Sigmoid colon (tissue), 3 donors: Measurements from ENCODE around the gene RNF212.

Experiments
- CTCF ChIP-seq, 4 experiments: fragments of 450-650 bp in 3 of 4; fragments of 200-600 bp in 1 of 4; IDR thresholded peaks; one replicate each; pipeline ENCODE4 v1.5.1; 2016 to 2019; ENCODE audit warnings: antibody characterized with exemption in 4 of 4, mild to moderate bottlenecking in 3 of 4, moderate library complexity in 2 of 4
- POLR2A ChIP-seq, 2 donors: fragments of 450-650 bp; IDR thresholded peaks; one replicate each; pipeline ENCODE4 v1.6.1; 2016; ENCODE audit warnings: antibody characterized with exemption in 2 of 2, mild to moderate bottlenecking in 2 of 2, moderate library complexity in 2 of 2

GRCh38 chr4:1111259-1111809 lies 2.0 kb downstream of the RNF212 start:
- TF ChIP-seq CTCF (IDR thresholded peaks at IDR 0.05) (no peak), POLR2A (IDR thresholded peaks at IDR 0.05) (no peak)
